Upper lobe of right lung (tissue), 1 donor: ENCODE results near the gene MRPL37. TPM values are rescaled to one million over a fixed set of nuclear protein-coding genes. Genes with fewer than 3 reads are reported as not detected.

ENCODE experiments used
- ATAC-seq: fragments of 200-7000 bp; cut with Tn5 transposase; one replicate; pipeline ENCODE4 v1.9.1; 2020; ENCODE audit warnings: mild to moderate bottlenecking, moderate library complexity
- DNase-seq: peaks from one replicate; pipeline ENCODE4 v3.0.0-alpha.2; 2020
- H3K27ac ChIP-seq: fragments of 200-600 bp; one replicate; pipeline ENCODE4 v1.8.0; 2022
- H3K27me3 ChIP-seq: fragments of 200-600 bp; one replicate; pipeline ENCODE4 v1.8.0; 2022; ENCODE audit warnings: mild to moderate bottlenecking
- H3K36me3 ChIP-seq: fragments of 200-600 bp; one replicate; pipeline ENCODE4 v1.8.0; 2022
- H3K4me1 ChIP-seq: fragments of 200-600 bp; one replicate; pipeline ENCODE4 v1.8.0; 2022
- H3K4me3 ChIP-seq: fragments of 200-600 bp; one replicate; pipeline ENCODE4 v1.8.0; 2022; ENCODE audit warnings: mild to moderate bottlenecking
- H3K9me3 ChIP-seq: fragments of 200-600 bp; one replicate; pipeline ENCODE4 v1.8.0; 2022
- intact Hi-C: fragments of 100-400 bp; cut with DNase I; formaldehyde crosslinking; loops from one replicate; pipeline ENCODE4 v1.11.0; 2022
- total RNA-seq: library from RNA; stranded (reverse); fragmentation: NEBNext Ultra II Directional; extraction: Animal tissue kit (Norgen Biotek cat#: 25700); gene quantifications from one replicate; pipeline ENCODE4 v1.2.1, GENCODE V29; 2021
- TF ChIP-seq, protein P1 (sequence below): fragments of 200-600 bp; IDR thresholded peaks from one replicate; pipeline ENCODE4 v1.8.0; 2022; ENCODE audit warnings: antibody characterized with exemption
- donor health status: DM: no; HTN: yes; CAD: no; lungs with severe emphysema.

Gene MRPL37
- total RNA-seq, 1 donor from 2014 or later, result 41.9 TPM

- Histone ChIP-seq H3K9me3 (no peaks in the 10 kb centered on the region), H3K4me3 (no peak overlapping the region), H3K27me3 (no peaks in the 10 kb centered on the region), H3K36me3 (no peaks in the 10 kb centered on the region), H3K27ac (no peak overlapping the region), H3K4me1 (peaks cover 7% of the 10 kb centered on the region)
- no peak for ATAC-seq
- intact Hi-C loops, result no loop called here
- DNase-seq, result no peak
- TF ChIP-seq, protein P1, sequence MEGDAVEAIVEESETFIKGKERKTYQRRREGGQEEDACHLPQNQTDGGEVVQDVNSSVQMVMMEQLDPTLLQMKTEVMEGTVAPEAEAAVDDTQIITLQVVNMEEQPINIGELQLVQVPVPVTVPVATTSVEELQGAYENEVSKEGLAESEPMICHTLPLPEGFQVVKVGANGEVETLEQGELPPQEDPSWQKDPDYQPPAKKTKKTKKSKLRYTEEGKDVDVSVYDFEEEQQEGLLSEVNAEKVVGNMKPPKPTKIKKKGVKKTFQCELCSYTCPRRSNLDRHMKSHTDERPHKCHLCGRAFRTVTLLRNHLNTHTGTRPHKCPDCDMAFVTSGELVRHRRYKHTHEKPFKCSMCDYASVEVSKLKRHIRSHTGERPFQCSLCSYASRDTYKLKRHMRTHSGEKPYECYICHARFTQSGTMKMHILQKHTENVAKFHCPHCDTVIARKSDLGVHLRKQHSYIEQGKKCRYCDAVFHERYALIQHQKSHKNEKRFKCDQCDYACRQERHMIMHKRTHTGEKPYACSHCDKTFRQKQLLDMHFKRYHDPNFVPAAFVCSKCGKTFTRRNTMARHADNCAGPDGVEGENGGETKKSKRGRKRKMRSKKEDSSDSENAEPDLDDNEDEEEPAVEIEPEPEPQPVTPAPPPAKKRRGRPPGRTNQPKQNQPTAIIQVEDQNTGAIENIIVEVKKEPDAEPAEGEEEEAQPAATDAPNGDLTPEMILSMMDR, result no peak
Observed at GRCh38 chr1:54265126-54265525, 65.2 kb downstream of the MRPL37 start.

GRCh38 chr1:54265659-54266058, 65.7 kb downstream of the MRPL37 start:
- intact Hi-C loops, result no loop called here
- Histone ChIP-seq H3K36me3 (no peaks in the 10 kb centered on the region), H3K4me1 (peaks cover 7% of the 10 kb centered on the region), H3K27me3 (no peaks in the 10 kb centered on the region), H3K27ac (no peak overlapping the region), H3K4me3 (no peak overlapping the region), H3K9me3 (no peaks in the 10 kb centered on the region)
- ATAC-seq (no peak), DNase-seq (no peak)
- TF ChIP-seq, protein P1, result no peak

DNA sequence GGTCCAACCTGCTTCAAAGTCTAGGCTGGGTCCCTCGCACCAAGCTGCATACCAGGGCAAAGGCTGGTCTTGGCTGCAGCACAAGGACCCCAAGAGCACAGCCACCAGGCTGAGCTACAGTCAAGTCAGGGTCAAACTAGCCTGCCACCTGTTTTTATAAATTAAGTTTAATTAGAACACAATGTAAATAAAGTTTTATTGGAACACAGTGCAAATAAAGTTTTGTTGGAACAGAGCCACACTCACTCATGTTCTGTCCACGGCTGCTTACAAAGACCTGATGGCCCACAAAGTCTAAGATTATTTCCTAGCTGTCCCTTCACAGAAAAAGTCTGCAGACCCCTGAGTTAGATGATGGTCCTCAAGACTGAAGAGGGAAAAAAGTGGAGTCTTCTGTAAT, 66.2 kb downstream of the MRPL37 start:
- ATAC-seq (no peak), DNase-seq (no peak)
- no peak overlapping the region for H3K27ac ChIP-seq
- intact Hi-C loops, result no loop called here
- no peaks in the 10 kb centered on the region for H3K9me3 ChIP-seq
- peaks cover 7% of the 10 kb centered on the region for H3K4me1 ChIP-seq
- H3K4me3 ChIP-seq, result no peak overlapping the region
- no peaks in the 10 kb centered on the region for H3K27me3 ChIP-seq
- TF ChIP-seq, protein P1, result no peak
- no peaks in the 10 kb centered on the region for H3K36me3 ChIP-seq

DNA sequence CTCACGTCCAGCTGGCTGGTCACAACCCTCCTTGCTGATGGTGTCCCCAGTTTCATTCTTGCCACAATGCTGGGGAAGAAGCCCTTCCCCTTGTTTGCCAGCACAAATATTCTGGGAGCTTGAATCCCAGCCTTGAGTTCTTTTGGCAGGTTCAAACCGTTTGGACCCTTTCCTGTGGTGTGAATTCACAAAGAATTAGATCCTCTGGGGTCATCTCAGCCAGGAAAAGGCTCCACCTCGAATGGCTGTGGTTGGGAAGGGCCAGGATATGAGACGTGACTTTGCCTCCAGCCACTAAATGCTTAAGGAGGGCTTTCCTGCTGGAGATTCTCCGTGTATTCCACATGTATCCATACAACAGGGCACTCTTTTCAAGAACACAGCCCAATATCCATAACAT, 66.9 kb downstream of the MRPL37 start:
- TF ChIP-seq, protein P1, result no peak
- Histone ChIP-seq H3K9me3 (no peaks in the 10 kb centered on the region), H3K27ac (no peak overlapping the region), H3K27me3 (no peaks in the 10 kb centered on the region), H3K36me3 (no peaks in the 10 kb centered on the region), H3K4me3 (no peak overlapping the region), H3K4me1 (peaks cover 12% of the 10 kb centered on the region)
- ATAC-seq (no peak), DNase-seq (no peak)
- intact Hi-C loops, result no loop called here

Other genes with a start within 250 kb of the MRPL37 start
- 0.41 TPM for gene LDLRAD1, start 182.0 kb upstream of the MRPL37 start, total RNA-seq
- gene TMEM59, start 147.0 kb upstream of the MRPL37 start, total RNA-seq, result 440 TPM
- 4.7 TPM for gene TCEANC2, start 146.6 kb upstream of the MRPL37 start, total RNA-seq
- gene CDCP2, start 47.2 kb upstream of the MRPL37 start, total RNA-seq, result 0.35 TPM
- 8.8 TPM for gene CYB5RL, start 137 bp upstream of the MRPL37 start, total RNA-seq
- gene SSBP3, start 206.2 kb downstream of the MRPL37 start, total RNA-seq, result 40.4 TPM